HepG2 (cell line): ENCODE measurements around the gene ENO3.
"Not testable (repeated sequence)": the region's sequence is repeated elsewhere in the genome, so short reads cannot be mapped to it uniquely, and the experiment has no call there.

Experiments used
- ESRRA ChIP-seq: sonication (generic); formaldehyde crosslinking; IDR thresholded peaks from 2 replicates; pipeline ENCODE4 v1.5.1; 2020; ENCODE audit warnings: mild to moderate bottlenecking, low read depth, missing genetic modification reagents
- EZH2 ChIP-seq: conservative IDR thresholded peaks from 2 replicates; pipeline ENCODE4 v1.6.1; 2012; ENCODE audit warnings: mild to moderate bottlenecking, low read depth, low read length, moderate library complexity
- MAZ ChIP-seq, 2 experiments: sonication (generic) in 1 of 2; formaldehyde crosslinking in 1 of 2; IDR thresholded peaks; 2 replicates each; pipeline versions ENCODE4 v1.5.0 to v1.6.1; 2012 to 2020; ENCODE audit warnings: low read depth in 2 of 2, mild to moderate bottlenecking in 2 of 2, borderline replicate concordance in 1 of 2, improper control_type of control experiment in 1 of 2, low read length in 1 of 2, missing genetic modification reagents in 1 of 2, moderate library complexity in 1 of 2
- ZNF274 ChIP-seq: sonication (generic); formaldehyde crosslinking; IDR thresholded peaks from 2 replicates; pipeline ENCODE4 v1.5.1; 2020; ENCODE audit warnings: mild to moderate bottlenecking, missing genetic modification reagents
- ZNF362 ChIP-seq: sonication (generic); formaldehyde crosslinking; IDR thresholded peaks from 2 replicates; pipeline ENCODE4 v1.4.0; 2020; ENCODE audit warnings: missing genetic modification reagents, mild to moderate bottlenecking, borderline replicate concordance
- TF ChIP-seq, protein P1 (sequence below): sonication (generic); formaldehyde crosslinking; IDR thresholded peaks from 2 replicates; pipeline ENCODE4 v1.4.0; 2020; ENCODE audit warnings: missing genetic modification reagents
- TF ChIP-seq, protein P2 (sequence below): IDR thresholded peaks from 2 replicates; pipeline ENCODE4 v1.6.1; 2012; ENCODE audit warnings: inconsistent platforms

DNA sequence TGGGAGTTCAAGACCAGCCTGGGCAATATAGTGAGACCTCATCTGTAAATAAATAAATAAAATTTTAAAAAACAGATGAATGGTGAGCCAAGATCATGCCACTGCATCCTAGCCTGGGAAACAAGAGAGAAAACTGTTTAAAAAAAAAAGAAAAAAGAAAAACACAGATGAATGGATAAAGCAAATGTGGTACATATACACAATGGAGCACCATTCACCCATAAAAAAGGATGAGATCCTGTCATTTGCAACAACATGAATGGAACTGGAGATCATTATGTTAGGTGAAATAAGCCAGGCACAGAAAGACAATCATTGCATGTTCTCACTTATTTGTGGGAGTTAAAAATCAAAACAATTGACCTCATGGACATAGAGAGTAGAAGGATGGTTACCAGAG, 44.3 kb upstream of the ENO3 start:
- not testable (repeated sequence) for TF ChIP-seq ZNF274 (CRISPR knock-in tag); MAZ (IDR thresholded peaks at IDR 0.05; ENCODE audit: borderline replicate concordance, low read depth, low read length); MAZ (CRISPR knock-in tag; IDR thresholded peaks at IDR 0.05; ENCODE audit: low read depth); ZNF362; EZH2; ESRRA
- TF ChIP-seq, protein P1, sequence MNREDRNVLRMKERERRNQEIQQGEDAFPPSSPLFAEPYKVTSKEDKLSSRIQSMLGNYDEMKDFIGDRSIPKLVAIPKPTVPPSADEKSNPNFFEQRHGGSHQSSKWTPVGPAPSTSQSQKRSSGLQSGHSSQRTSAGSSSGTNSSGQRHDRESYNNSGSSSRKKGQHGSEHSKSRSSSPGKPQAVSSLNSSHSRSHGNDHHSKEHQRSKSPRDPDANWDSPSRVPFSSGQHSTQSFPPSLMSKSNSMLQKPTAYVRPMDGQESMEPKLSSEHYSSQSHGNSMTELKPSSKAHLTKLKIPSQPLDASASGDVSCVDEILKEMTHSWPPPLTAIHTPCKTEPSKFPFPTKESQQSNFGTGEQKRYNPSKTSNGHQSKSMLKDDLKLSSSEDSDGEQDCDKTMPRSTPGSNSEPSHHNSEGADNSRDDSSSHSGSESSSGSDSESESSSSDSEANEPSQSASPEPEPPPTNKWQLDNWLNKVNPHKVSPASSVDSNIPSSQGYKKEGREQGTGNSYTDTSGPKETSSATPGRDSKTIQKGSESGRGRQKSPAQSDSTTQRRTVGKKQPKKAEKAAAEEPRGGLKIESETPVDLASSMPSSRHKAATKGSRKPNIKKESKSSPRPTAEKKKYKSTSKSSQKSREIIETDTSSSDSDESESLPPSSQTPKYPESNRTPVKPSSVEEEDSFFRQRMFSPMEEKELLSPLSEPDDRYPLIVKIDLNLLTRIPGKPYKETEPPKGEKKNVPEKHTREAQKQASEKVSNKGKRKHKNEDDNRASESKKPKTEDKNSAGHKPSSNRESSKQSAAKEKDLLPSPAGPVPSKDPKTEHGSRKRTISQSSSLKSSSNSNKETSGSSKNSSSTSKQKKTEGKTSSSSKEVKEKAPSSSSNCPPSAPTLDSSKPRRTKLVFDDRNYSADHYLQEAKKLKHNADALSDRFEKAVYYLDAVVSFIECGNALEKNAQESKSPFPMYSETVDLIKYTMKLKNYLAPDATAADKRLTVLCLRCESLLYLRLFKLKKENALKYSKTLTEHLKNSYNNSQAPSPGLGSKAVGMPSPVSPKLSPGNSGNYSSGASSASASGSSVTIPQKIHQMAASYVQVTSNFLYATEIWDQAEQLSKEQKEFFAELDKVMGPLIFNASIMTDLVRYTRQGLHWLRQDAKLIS (CRISPR knock-in tag): not testable (repeated sequence)
- TF ChIP-seq, protein P2, sequence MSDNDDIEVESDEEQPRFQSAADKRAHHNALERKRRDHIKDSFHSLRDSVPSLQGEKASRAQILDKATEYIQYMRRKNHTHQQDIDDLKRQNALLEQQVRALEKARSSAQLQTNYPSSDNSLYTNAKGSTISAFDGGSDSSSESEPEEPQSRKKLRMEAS: not testable (repeated sequence)
